Urinary bladder (tissue), 4 donors: Measurements from ENCODE around the gene C11orf91. TPM values are rescaled to one million over a fixed set of nuclear protein-coding genes. Genes with fewer than 3 reads are reported as not detected.

Experiments used
- DNase-seq: peaks from one replicate; pipeline ENCODE4 v3.0.0-alpha.2; 2015; ENCODE audit errors: extremely low spot score
- H3K27ac ChIP-seq: one replicate; pipeline ENCODE4 v1.5.1; 2013; ENCODE audit warnings: low read depth, mild to moderate bottlenecking, moderate library complexity
- H3K36me3 ChIP-seq: one replicate; pipeline ENCODE4 v1.6.1; 2013; ENCODE audit warnings: mild to moderate bottlenecking, moderate library complexity; ENCODE audit not compliant: insufficient read depth
- H3K4me1 ChIP-seq: one replicate; pipeline ENCODE4 v1.6.1; 2013; ENCODE audit warnings: mild to moderate bottlenecking, moderate library complexity; ENCODE audit not compliant: insufficient read depth
- H3K4me3 ChIP-seq: one replicate; pipeline ENCODE4 v1.5.1; 2013; ENCODE audit warnings: low read depth, low read length
- WGBS: extraction: QIAGEN DNeasy Blood & Tissue Kit; methylation state at CpG from one replicate; pipeline ENCODE4 v1.1.7; 2013; 5-methylcytosine and 5-hydroxymethylcytosine counted together
- polyA plus RNA-seq: library from polyadenylated mRNA; stranded (reverse); fragments of 200-250 nt; gene quantifications from one replicate; pipeline ENCODE4 v1.2.3, GENCODE V29; 2013
- total RNA-seq: library from RNA; depleted of rRNA; stranded (reverse); fragments of >200 nt; gene quantifications from one replicate; pipeline ENCODE4 v1.2.3, GENCODE V29; 2014
- donor health status: healthy with polysubstance abuse.
- donor health status: healthy.

The C11orf91 gene
- total and polyA plus RNA-seq, 2 donors = not detected

GRCh38 chr11:33652930-33653329, 47.7 kb downstream of the C11orf91 start:
- Histone ChIP-seq H3K27ac (no peak overlapping the region), H3K4me3 (no peak overlapping the region), H3K36me3 (no peaks in the 10 kb centered on the region), H3K4me1 (no peaks in the 10 kb centered on the region)
- WGBS = 56% methylated on average over 3 of the region's 3 CpGs
- no peak for DNase-seq

GRCh38 chr11:33652431-33652830, 48.2 kb downstream of the C11orf91 start:
- Histone ChIP-seq H3K36me3 (no peaks in the 10 kb centered on the region), H3K4me1 (no peaks in the 10 kb centered on the region), H3K4me3 (no peak overlapping the region), H3K27ac (no peak overlapping the region)
- DNase-seq = no peak
- 33% methylated on average over 1 of the region's 1 CpG for WGBS

DNA sequence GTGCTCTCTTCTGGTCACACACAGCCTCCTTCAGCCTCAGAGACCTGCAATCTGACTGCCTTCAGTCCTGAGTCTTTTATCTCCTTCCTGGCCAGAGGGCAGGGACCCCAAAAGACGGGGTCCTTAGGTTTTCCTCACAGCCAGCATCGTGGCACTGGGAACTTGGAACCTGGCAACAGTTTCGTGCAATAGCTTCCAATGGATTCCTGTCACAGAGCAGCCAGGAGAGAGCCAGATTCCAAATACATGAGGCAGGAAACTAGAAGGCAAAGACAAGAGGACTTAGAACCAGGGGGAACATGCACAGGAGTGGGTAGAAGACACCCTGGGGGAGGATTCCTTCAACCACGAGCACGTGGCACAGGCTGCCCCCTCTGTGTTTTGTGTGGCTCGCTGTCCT, 48.6 kb downstream of the C11orf91 start:
- no peak overlapping the region for H3K27ac ChIP-seq
- H3K36me3 ChIP-seq = no peaks in the 10 kb centered on the region
- 40% methylated on average over 6 of the region's 6 CpGs for WGBS
- DNase-seq = no peak
- no peaks in the 10 kb centered on the region for H3K4me1 ChIP-seq
- no peak overlapping the region for H3K4me3 ChIP-seq

GRCh38 chr11:33651555-33651954, 49.1 kb downstream of the C11orf91 start:
- no peak overlapping the region for H3K27ac ChIP-seq
- no peak overlapping the region for H3K4me3 ChIP-seq
- no peak for DNase-seq
- H3K36me3 ChIP-seq = no peaks in the 10 kb centered on the region
- WGBS = 49% methylated on average over 3 of the region's 4 CpGs
- H3K4me1 ChIP-seq = no peaks in the 10 kb centered on the region

GRCh38 chr11:33649944-33650343, 50.7 kb downstream of the C11orf91 start:
- DNase-seq = no peak
- no peaks in the 10 kb centered on the region for H3K4me1 ChIP-seq
- H3K36me3 ChIP-seq = no peaks in the 10 kb centered on the region
- no peak overlapping the region for H3K27ac ChIP-seq
- 92% methylated on average over 4 of the region's 4 CpGs for WGBS
- no peak overlapping the region for H3K4me3 ChIP-seq

Other genes starting within 250 kb of the C11orf91 start
- 143 TPM for gene CD59, start 35.6 kb upstream of the C11orf91 start, total RNA-seq
- gene CD59, start 35.6 kb upstream of the C11orf91 start, polyA plus RNA-seq = 464 TPM
- gene FBXO3, start 73.7 kb upstream of the C11orf91 start, total RNA-seq = 64.8 TPM
- gene FBXO3, start 73.7 kb upstream of the C11orf91 start, polyA plus RNA-seq = 39.7 TPM
- gene LMO2, start 191.2 kb upstream of the C11orf91 start, total RNA-seq = 24.1 TPM
- 17.0 TPM for gene LMO2, start 191.2 kb upstream of the C11orf91 start, polyA plus RNA-seq